T-helper 1 cell (primary cell): ENCODE data around the gene RNF34.

Source experiments
- DNase-seq, 5 donors: peaks; one replicate each; pipeline ENCODE4 v3.0.0-alpha.2; 2012 to 2020

The RNF34 gene

DNA sequence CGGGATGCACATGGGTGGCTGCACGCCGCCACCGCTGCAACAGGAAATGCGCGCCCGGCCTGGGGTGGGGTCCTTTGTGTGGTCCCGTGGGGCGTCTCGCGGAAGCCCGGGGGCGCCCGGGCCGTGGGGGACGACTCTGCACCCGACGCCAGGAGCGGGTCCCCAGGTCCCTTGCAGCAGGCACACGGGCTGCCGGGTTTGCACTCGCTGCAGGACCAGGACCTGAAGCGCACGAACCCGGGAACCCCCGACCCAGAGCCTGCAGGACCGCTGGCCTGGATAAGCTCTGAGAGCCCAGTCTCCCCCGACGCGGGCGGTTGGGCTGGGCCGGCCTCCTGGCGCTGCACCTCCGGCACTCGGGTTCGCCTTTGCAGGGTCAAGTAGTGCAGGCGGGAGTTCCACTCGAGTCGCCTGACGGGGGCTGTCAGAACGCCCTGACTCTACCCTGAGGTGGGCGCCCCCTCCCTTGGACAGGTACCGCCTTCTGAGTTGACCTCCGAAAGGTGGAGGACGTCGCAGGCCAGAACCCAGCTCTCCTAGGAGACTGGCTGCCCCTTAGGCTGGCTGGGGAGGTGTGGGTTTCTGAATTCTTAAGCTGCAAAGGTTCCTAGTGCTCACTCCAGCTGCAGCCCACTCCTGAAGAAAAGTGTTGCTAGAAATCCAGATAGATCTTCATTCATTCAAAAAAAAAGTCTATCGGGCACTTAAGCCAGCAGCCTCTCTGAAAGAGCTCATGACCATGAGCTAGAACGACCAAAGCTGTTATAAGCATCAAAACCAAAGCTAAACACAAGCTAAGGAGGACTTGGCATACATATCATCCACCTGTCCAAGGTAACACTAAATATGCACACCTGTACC, 68.0 kb downstream of the RNF34 start:
- no peak for DNase-seq

DNA sequence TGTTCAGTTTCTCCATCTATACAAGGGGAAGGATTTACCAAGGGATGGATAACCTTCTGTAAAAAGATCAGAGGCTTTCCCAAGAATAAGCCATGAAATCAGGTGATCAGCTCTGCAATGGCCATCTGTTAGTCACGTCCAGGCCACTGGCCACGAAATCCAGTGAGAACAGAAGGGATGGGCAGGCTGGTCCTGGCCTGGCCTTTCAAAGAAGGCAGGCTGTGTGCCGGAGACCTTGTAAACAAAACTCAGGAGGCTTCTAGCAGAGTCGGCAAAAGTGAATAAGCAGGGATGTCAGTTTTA, 68.5 kb downstream of the RNF34 start:
- no peak for DNase-seq

DNA sequence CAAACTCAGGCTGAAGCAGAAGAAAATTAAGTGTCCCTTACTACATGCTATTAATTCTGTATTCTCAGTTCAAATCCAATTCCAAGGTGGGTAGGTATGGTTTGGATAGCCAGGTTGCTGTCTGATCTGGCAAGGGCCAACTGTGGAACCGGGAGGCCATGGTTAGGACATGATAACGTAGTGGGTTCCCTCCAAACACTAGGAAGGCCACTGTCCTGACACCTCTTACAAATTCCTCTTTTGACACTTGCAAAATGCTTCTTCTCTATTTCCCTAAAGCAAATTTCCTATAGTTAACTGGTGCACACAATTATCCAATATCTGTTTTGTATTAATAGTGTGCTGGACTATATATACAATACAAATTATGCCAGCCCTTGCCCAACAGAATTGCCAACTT, 70.8 kb downstream of the RNF34 start:
- no peak for DNase-seq

DNA sequence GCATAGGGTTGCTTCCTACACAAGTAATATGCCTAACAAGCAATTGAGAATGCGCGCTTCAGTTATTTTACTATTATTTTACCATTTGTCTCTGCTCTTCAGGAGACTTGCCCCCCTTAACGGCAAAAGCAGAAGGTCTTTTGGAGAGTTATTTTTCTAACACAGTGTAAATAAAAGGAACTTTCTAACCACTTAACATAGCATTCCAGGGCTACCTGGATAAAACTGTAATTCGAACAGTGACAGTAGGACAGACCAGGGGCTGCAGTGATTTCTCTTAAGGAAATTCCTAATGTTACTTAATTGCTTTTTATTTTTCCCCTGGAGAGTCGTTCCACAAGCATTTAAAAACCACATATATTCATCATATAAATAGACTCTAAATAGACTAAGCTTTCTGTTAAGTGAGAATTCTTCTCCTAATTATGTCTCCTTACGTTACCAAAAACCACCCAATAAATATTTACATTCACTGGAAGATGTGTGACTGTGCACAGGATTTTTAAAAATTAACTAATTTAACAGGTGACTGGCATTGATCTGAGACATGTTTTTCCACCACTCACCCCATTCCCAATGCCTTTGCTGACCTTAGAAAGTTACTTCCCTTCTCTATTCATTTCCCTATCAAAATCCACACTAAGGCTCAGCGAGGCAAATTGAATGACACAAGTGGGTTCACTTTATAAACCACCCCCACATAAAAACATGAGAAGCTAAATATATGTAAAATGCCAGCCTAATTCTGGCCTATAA, 72.4 kb downstream of the RNF34 start:
- no peak for DNase-seq
